ENCODE results near the gene SUPT7L. TPM values are rescaled to one million over a fixed set of nuclear protein-coding genes. Genes with fewer than 3 reads are reported as not detected.
"Not testable (repeated sequence)": the region's sequence is repeated elsewhere in the genome, so short reads cannot be mapped to it uniquely, and the experiment has no call there.

SUPT7L gene
- total and polyA plus RNA-seq, 2 donors, result 23.3 to 28.2 TPM

DNA sequence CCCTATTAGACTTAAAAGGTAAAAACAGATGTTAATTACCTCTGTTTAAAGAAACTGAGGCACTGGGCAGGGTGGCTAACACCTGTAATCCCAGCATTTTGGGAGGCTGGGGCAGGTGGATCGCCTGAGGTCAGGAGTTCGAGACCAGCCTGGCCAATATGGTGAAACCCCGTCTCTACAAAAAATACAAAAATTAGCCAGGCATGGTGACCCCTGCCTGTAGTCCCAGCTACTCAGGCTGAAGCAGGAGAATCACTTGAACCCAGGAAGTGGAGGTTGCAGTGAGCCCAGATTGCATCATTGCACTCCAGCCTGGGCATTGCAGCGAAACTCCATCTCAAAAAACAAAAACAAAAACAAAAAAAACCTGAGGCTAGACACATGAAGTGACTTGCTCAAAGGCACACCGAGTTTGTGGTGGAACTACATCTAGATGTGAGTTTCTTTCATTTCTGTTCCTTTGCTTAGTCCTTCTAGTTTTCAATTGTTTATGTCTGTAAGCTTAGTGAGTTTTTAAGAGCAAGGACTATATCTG lies 41.0 kb upstream of the SUPT7L start:
- H3K4me1 ChIP-seq (ENCODE audit: insufficient read depth), result no peaks in the 10 kb centered on the region
- no peak overlapping the region for H3K4me3 ChIP-seq (ENCODE audit: low read depth, low read length)
- H3K36me3 ChIP-seq (ENCODE audit: insufficient read depth), result no peaks in the 10 kb centered on the region
- no peak for DNase-seq (ENCODE audit: extremely low spot score)
- peak overlapping the region; percentile 57 for H3K27ac ChIP-seq (ENCODE audit: low read depth)
- WGBS, result 87% methylated on average over 5 of the region's 5 CpGs

DNA sequence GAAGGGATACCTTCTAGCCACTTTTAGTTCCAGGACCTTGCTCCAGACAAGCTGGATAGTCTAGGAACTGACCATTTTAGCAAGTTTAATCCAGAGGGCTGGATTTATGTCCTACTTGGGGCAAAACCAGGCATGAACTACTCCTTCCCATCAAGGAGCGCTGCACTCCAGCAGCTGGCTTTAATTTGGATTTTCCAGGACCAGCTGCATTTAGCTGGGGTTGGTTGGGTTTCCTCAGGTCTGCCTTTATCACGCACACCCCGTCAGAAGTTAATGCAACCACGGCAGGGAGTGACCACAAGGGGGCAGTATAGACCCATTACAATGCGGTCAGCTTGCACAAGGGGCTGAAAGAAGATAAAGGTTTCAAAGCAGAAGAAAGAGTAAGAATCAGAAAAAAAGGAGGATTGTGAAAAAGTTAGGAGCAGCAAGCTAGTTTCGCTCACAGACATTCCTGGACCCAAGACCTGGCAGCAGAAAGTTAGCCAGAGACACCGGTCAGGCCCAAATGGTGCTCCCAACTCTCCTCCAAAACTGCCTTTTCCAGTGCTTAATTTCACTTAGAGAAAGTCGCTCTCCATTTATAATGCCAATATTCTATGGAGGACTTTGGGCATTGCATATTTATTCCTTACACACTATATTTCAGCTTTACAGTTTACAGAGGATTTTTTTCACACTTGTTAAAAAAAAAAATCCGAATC lies 40.4 kb upstream of the SUPT7L start:
- WGBS, result 25% methylated on average over 9 of the region's 9 CpGs
- DNase-seq (ENCODE audit: extremely low spot score), result peak; percentile 75
- no peaks in the 10 kb centered on the region for H3K4me1 ChIP-seq (ENCODE audit: insufficient read depth)
- no peak overlapping the region for H3K4me3 ChIP-seq (ENCODE audit: low read depth, low read length)
- no peaks in the 10 kb centered on the region for H3K36me3 ChIP-seq (ENCODE audit: insufficient read depth)
- H3K27ac ChIP-seq (ENCODE audit: low read depth), result no peak overlapping the region

DNA sequence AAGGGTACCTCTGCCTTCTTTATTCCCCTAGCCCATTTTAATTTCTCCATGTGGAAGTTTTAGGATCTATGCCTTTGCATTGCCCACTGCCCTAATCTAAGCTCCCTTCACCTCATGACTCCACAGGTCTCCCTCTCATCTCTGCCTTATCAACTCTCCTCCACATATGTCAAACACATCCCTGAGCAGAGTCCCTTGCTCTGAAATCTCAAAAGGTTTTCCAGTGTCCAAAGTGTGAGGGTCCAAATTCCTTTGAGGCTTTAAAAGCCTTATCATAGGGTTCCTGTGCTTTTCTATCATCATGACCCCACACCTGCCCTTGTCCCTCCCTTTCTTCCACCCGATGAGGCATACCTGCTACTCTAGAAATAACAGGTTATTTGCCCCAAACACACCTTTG lies 38.9 kb upstream of the SUPT7L start:
- no peak overlapping the region for H3K4me3 ChIP-seq (ENCODE audit: low read depth, low read length)
- H3K4me1 ChIP-seq (ENCODE audit: insufficient read depth), result no peaks in the 10 kb centered on the region
- H3K36me3 ChIP-seq (ENCODE audit: insufficient read depth), result no peaks in the 10 kb centered on the region
- H3K27ac ChIP-seq (ENCODE audit: low read depth), result no peak overlapping the region
- 85% methylated on average over 1 of the region's 1 CpG for WGBS
- DNase-seq (ENCODE audit: extremely low spot score), result no peak

DNA sequence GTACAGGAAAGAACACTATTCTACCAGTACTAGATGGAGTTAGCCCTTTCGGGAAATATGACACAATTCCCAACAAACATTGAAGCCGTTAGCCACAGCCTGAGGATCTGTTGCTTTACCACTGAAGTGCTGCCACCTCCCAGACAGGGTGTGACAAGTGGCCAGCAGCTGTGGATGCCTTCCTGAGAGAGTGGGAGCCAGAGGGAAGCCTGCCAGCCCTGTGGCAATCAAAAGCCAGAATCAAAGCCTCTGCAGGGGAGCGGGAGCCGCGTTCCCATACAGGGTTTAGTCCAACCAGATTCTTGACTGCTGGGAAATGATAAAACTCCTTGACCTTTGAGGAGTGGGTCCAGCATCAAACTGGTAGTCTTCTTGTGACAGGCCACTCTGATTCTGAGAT lies 38.3 kb upstream of the SUPT7L start:
- Histone ChIP-seq H3K27ac (ENCODE audit: low read depth) (no peak overlapping the region), H3K4me3 (ENCODE audit: low read depth, low read length) (no peak overlapping the region)
- WGBS, result 66% methylated on average over 5 of the region's 5 CpGs

DNA sequence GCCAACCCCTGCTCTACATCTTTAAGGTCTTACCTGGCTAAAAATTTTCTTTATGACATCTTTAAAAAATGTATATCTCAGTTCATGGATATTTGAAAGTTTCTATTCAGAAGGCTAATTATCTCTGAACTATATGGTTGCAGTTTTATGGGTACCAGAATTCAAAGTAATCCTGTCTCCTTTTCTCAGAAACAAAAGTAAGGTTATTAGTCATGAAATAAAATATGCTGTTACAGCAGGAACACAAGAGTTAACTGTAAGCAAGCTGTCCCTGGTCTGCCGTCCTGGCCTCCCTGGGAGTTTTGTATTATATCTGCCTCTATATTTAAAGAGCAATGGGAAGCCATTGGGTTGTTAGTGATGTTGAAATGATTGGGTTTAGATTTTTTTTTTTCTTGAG lies 34.2 kb upstream of the SUPT7L start:
- Histone ChIP-seq H3K4me1 (ENCODE audit: insufficient read depth) (no peaks in the 10 kb centered on the region), H3K4me3 (ENCODE audit: low read depth, low read length) (no peak overlapping the region), H3K36me3 (ENCODE audit: insufficient read depth) (peaks cover 3% of the 10 kb centered on the region), H3K27ac (ENCODE audit: low read depth) (no peak overlapping the region)
- 73% methylated on average over 1 of the region's 1 CpG for WGBS
- DNase-seq (ENCODE audit: extremely low spot score), result no peak

More for the DNA sequence above, 38.3 kb upstream of the SUPT7L start:
- no peaks in the 10 kb centered on the region for H3K36me3 ChIP-seq (ENCODE audit: insufficient read depth)
- H3K4me1 ChIP-seq (ENCODE audit: insufficient read depth), result no peaks in the 10 kb centered on the region
- no peak for DNase-seq (ENCODE audit: extremely low spot score)

DNA sequence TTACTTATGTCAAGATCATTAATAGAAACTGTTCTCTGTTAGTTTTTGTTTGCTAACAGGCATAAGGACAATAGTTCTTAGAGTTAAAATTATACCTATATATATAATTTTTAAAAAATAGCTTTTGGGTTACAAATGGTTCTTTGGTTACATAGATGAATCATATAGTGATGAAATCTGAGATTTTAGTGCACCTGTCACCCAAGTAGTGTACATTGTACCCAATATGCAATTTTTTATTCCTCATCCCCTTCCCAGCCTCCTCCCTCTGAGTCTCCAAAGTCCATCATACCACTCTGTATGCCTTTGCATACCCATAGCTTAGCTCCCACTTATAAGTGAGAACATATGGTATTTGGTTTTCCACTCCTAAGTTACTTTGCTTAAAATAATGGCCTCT lies 26.6 kb upstream of the SUPT7L start:
- Histone ChIP-seq H3K4me1 (ENCODE audit: insufficient read depth) (no peaks in the 10 kb centered on the region), H3K36me3 (ENCODE audit: insufficient read depth) (peaks cover 7% of the 10 kb centered on the region), H3K27ac (ENCODE audit: low read depth) (no peak overlapping the region), H3K4me3 (ENCODE audit: low read depth, low read length) (no peak overlapping the region)
- DNase-seq (ENCODE audit: extremely low spot score), result no peak

DNA sequence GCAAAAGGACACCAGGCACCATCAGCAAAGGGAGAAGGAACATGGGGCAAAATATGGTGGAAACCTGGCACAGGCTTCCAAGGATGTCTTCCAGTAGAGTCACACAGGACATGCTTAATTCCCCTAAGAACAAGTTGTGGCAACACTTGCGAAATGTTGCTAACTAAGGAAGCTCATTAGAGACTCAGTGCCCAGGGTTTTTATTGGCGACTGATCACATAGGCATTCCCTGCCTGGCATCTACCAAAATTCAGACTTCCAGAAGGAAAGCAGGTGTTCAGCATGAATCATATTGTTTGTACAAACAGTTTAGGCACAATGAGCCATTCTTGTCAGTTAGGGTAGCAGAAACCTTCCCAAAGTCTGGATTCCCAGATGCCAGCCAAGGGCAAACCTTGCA lies 26.0 kb upstream of the SUPT7L start:
- peaks cover 5% of the 10 kb centered on the region for H3K36me3 ChIP-seq (ENCODE audit: insufficient read depth)
- WGBS, result 94% methylated on average over 2 of the region's 2 CpGs
- no peak overlapping the region for H3K4me3 ChIP-seq (ENCODE audit: low read depth, low read length)
- H3K27ac ChIP-seq (ENCODE audit: low read depth), result no peak overlapping the region
- no peaks in the 10 kb centered on the region for H3K4me1 ChIP-seq (ENCODE audit: insufficient read depth)
- no peak for DNase-seq (ENCODE audit: extremely low spot score)

DNA sequence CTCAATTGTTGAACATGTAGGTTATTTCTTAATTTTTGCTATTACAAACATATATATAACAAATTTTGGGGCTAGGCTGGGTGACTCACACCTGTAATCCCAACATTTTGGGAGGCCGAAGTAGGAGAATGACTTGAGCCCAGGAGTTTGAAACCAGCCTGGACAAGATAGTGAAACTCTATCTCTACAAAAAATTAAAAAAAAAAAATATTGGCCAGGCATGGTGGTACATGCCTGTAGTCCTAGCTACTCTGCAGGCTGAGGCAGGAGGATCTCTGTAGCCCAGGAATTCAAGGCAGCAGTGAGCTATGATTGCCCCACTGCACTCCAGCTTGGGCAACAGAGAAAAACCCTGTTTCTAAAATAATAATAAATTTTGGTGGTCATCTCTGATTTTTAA lies 23.8 kb upstream of the SUPT7L start:
- 94% methylated on average over 1 of the region's 1 CpG for WGBS
- Histone ChIP-seq H3K4me3 (ENCODE audit: low read depth, low read length) (no peak overlapping the region), H3K4me1 (ENCODE audit: insufficient read depth) (no peaks in the 10 kb centered on the region), H3K27ac (ENCODE audit: low read depth) (no peak overlapping the region), H3K36me3 (ENCODE audit: insufficient read depth) (peaks cover 5% of the 10 kb centered on the region)
- DNase-seq (ENCODE audit: extremely low spot score), result no peak

DNA sequence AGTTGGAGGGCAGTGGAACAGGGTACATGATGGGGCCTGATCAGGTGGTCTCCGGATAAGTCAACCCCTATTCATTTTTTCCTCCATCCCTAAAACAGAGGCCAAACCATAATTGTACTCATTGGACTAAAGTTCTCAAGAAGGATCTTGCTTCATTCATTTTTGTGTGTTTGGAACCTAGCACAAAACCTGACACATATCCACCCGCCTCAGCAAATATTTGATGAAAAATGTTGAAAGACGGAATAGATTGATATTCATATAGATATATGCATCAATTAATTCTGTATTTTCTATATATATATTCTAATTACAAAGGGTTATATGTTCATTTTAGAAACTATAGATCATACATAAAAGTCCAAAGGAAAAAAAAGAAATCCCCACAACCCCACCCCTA lies 22.2 kb upstream of the SUPT7L start:
- WGBS, result 94% methylated on average over 3 of the region's 3 CpGs
- no peak for DNase-seq (ENCODE audit: extremely low spot score)
- H3K4me3 ChIP-seq (ENCODE audit: low read depth, low read length), result no peak overlapping the region
- peaks cover 5% of the 10 kb centered on the region for H3K36me3 ChIP-seq (ENCODE audit: insufficient read depth)
- no peaks in the 10 kb centered on the region for H3K4me1 ChIP-seq (ENCODE audit: insufficient read depth)
- H3K27ac ChIP-seq (ENCODE audit: low read depth), result no peak overlapping the region

DNA sequence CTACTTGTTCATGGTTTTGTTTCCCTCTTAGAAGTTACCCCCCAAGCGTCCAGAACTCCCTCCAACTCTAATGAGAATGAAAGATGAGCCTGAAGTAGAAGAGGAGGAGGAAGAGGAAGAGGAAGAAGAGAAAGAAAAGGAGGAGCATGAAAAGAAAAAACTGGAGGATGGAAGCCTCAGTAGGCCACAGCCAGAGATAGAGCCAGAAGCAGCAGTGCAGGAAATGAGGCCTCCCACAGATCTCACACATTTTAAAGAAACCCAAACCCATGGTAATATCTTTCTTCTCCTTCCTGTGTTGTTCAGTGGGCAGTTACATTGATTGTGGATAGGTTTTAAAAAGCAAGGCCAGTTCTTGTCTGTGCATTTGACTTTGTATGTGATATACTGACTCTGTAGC lies 21.6 kb upstream of the SUPT7L start:
- not testable (repeated sequence) for H3K36me3 ChIP-seq (ENCODE audit: insufficient read depth)

DNA sequence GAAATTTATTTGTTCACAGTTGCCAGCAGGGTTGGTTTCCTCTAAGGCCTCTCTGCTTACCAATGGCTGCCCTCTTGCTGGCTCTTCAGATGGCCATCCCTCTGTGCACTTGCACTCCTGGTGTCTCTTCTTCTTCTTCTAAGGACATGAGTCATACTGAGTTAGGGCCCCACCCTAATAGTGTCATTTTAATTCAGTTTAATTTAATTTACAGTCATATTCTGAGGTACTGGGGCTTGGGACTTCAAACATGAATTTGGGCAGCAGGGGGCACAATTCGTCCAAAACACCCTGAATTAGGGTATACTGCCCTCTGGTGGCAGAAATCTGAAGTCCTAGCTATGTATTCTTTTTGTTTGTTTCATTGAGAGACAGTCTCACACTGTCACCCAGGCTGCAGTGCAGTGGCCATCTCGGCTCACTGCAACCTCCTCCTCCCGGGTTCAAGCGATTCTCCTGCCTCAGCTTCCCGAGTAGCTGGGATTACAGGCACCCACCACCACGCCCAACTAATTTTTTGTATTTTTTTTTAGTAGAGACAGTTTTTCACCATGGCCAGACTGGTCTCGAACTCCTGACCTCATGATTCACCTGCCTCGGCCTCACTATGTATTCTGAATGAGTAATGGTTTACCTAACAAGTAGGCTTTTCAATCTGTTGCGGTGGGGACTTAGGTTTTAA lies 20.1 kb upstream of the SUPT7L start:
- 48% methylated on average over 9 of the region's 9 CpGs for WGBS
- H3K4me1 ChIP-seq (ENCODE audit: insufficient read depth), result no peaks in the 10 kb centered on the region
- H3K27ac ChIP-seq (ENCODE audit: low read depth), result no peak overlapping the region
- DNase-seq (ENCODE audit: extremely low spot score), result peak; percentile 51
- no peak overlapping the region for H3K4me3 ChIP-seq (ENCODE audit: low read depth, low read length)
- H3K36me3 ChIP-seq (ENCODE audit: insufficient read depth), result peaks cover 8% of the 10 kb centered on the region

More for the DNA sequence above, 21.6 kb upstream of the SUPT7L start:
- H3K4me1 ChIP-seq (ENCODE audit: insufficient read depth); H3K4me3 ChIP-seq (ENCODE audit: low read depth, low read length); DNase-seq (ENCODE audit: extremely low spot score); H3K27ac ChIP-seq (ENCODE audit: low read depth): not testable (repeated sequence)
- WGBS, result 90% methylated on average over 1 of the region's 1 CpG

DNA sequence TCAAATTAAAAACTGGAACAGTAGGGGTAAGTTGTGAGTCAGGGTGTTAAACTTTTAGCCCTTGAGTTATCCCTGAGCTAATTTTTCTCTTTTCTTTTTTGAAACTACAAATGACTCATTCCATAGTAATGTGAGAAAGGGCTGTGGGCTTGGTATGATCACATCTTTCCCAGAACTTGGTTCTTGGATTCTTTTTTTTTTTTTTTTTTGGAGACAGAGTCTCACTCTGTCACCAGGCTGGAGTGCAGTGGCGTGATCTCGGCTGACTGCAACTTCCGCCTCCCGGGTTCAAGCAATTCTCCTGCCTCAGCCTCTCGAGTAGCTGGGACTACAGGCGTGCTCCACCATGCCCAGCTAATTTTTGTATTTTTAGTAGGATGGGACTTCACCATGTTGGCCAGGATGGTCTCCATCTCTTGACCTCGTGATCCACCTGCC lies 18.9 kb upstream of the SUPT7L start:
- not testable (repeated sequence) for H3K4me3 ChIP-seq (ENCODE audit: low read depth, low read length); H3K27ac ChIP-seq (ENCODE audit: low read depth); H3K4me1 ChIP-seq (ENCODE audit: insufficient read depth); DNase-seq (ENCODE audit: extremely low spot score); H3K36me3 ChIP-seq (ENCODE audit: insufficient read depth)
- WGBS, result 84% methylated on average over 7 of the region's 7 CpGs

DNA sequence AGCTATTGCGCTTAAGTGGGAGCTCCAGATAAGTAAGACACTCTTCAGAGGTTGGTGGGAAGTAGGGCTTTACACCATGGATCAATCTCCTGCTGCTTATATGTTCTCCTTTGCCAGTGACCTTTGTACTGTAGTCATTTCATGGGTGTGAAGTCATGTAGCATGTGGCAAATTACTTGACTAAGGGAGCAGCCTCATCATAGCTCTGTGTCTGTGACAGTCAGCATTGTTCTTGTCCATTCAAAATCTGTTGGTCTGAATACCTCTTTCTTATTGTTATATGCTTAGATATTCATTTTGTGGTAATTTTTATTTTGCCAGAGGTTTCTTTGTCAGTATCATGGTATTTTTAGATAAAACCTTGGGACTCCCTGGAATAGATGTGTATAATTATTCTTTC lies 18.4 kb upstream of the SUPT7L start:
- peaks cover 9% of the 10 kb centered on the region for H3K36me3 ChIP-seq (ENCODE audit: insufficient read depth)
- 94% methylated on average over 1 of the region's 1 CpG for WGBS
- DNase-seq (ENCODE audit: extremely low spot score), result no peak
- H3K27ac ChIP-seq (ENCODE audit: low read depth), result no peak overlapping the region
- no peak overlapping the region for H3K4me3 ChIP-seq (ENCODE audit: low read depth, low read length)
- no peaks in the 10 kb centered on the region for H3K4me1 ChIP-seq (ENCODE audit: insufficient read depth)

DNA sequence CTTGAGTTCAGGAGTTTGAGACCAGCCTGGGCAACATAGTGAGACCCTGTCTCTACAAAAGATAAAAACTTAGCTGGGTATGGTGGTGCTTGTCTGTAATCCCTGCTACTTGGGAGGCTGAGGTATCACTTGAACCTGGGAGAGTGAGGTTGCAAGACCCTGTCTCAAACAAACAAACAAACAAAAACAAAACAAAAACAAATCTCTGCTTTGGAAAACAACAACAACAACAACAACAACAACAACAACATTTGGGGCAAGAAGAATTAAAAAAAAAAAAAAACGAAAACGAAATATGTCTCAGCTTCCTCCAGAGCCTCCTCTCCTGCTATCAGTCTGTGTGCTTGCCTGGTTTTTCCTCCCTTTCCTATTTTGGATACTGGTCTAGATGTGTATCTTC lies 17.2 kb upstream of the SUPT7L start:
- H3K36me3 ChIP-seq (ENCODE audit: insufficient read depth), result peaks cover 9% of the 10 kb centered on the region
- 93% methylated on average over 2 of the region's 2 CpGs for WGBS
- no peak overlapping the region for H3K27ac ChIP-seq (ENCODE audit: low read depth)
- H3K4me1 ChIP-seq (ENCODE audit: insufficient read depth), result no peaks in the 10 kb centered on the region
- no peak for DNase-seq (ENCODE audit: extremely low spot score)
- H3K4me3 ChIP-seq (ENCODE audit: low read depth, low read length), result no peak overlapping the region

Data from urinary bladder (tissue), 4 donors.